Colonic mucosa (tissue), 4 donors: Measurements from ENCODE around the gene LAMC3. TPM values are rescaled to one million over a fixed set of nuclear protein-coding genes. Genes with fewer than 3 reads are reported as not detected.
"Not testable (repeated sequence)": the region's sequence is repeated elsewhere in the genome, so short reads cannot be mapped to it uniquely, and the experiment has no call there.

Source experiments
- DNase-seq: peaks from one replicate; pipeline ENCODE4 v3.0.0-alpha.2; 2020
- H3K27ac ChIP-seq: fragments of 200-600 bp; one replicate; pipeline ENCODE4 v1.8.0; 2021
- H3K27me3 ChIP-seq: fragments of 200-600 bp; one replicate; pipeline ENCODE4 v1.8.0; 2021
- H3K36me3 ChIP-seq: fragments of 200-600 bp; one replicate; pipeline ENCODE4 v1.8.0; 2021
- H3K4me1 ChIP-seq: fragments of 200-600 bp; one replicate; pipeline ENCODE4 v1.8.0; 2021; ENCODE audit warnings: mild to moderate bottlenecking
- H3K4me3 ChIP-seq: fragments of 200-600 bp; one replicate; pipeline ENCODE4 v1.8.0; 2021
- H3K9ac ChIP-seq, 2 donors: one replicate each; pipeline ENCODE4 v1.7.0; 2013; ENCODE audit warnings: control low read depth in 2 of 2, low read depth in 2 of 2, low read length in 2 of 2
- H3K9me3 ChIP-seq: fragments of 200-600 bp; one replicate; pipeline ENCODE4 v1.8.0; 2021
- intact Hi-C: fragments of 100-400 bp; cut with DNase I; formaldehyde crosslinking; loops from one replicate; pipeline ENCODE4 v1.14.1; 2022
- total RNA-seq, 2 donors: library from RNA; stranded (reverse); fragmentation: NEBNext Ultra II Directional in 1 of 2; extraction: Animal tissue kit (Norgen Biotek cat#: 25700) in 1 of 2; gene quantifications; one replicate each; pipeline ENCODE4 v1.2.1, GENCODE V29; 2021
- TF ChIP-seq, protein P1 (sequence below): fragments of 200-600 bp; IDR thresholded peaks from one replicate; pipeline ENCODE4 v1.8.0; 2022; ENCODE audit warnings: antibody characterized with exemption, mild to moderate bottlenecking
- donor health status: healthy.
- donor health status: DM: no; HTN: no; CAD: no.
- donor health status: DM: no; HTN: no; CAD: no.

LAMC3 gene
- total RNA-seq, 2 donors from 2014 or later: 0.67 to 1.9 TPM

DNA sequence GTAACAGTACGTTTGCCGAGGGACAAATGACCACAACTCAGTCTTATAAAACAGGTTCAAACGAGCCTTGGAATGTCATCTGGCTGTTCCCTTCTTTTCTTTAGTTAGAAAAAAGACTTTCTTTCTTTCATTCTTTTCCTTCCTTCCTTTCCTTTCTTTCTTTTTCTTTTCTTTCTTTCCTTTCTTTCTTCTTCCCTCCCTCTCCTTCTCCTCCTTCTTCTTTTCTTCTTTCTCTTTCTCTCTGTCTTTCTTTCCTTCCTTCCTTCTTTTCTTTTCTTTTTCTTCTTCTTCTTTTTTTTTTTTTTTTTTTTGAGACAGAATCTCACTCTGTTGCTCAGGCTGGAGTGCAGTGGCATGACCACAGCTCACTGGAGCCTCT lies 9.7 kb upstream of the LAMC3 start:
- H3K36me3 ChIP-seq: no peaks in the 10 kb centered on the region
- DNase-seq: no peak
- H3K27me3 ChIP-seq: no peaks in the 10 kb centered on the region
- H3K4me1 ChIP-seq: no peaks in the 10 kb centered on the region
- intact Hi-C loops: loop anchor here (5.0 to 10.0 kb wide), 3 partner anchors 104 to 297 kb away; partner anchors contain the start of gene QRFP
- H3K27ac ChIP-seq: no peak overlapping the region
- no peak overlapping the region for H3K4me3 ChIP-seq
- no peaks in the 10 kb centered on the region for H3K9me3 ChIP-seq
- no peak overlapping the region for H3K9ac ChIP-seq
- TF ChIP-seq, protein P1, sequence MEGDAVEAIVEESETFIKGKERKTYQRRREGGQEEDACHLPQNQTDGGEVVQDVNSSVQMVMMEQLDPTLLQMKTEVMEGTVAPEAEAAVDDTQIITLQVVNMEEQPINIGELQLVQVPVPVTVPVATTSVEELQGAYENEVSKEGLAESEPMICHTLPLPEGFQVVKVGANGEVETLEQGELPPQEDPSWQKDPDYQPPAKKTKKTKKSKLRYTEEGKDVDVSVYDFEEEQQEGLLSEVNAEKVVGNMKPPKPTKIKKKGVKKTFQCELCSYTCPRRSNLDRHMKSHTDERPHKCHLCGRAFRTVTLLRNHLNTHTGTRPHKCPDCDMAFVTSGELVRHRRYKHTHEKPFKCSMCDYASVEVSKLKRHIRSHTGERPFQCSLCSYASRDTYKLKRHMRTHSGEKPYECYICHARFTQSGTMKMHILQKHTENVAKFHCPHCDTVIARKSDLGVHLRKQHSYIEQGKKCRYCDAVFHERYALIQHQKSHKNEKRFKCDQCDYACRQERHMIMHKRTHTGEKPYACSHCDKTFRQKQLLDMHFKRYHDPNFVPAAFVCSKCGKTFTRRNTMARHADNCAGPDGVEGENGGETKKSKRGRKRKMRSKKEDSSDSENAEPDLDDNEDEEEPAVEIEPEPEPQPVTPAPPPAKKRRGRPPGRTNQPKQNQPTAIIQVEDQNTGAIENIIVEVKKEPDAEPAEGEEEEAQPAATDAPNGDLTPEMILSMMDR: no peak

- H3K4me1 ChIP-seq, H3K27me3 ChIP-seq, H3K9ac ChIP-seq, H3K36me3 ChIP-seq, intact Hi-C loops, H3K27ac ChIP-seq, DNase-seq, H3K4me3 ChIP-seq, H3K9me3 ChIP-seq: not testable (repeated sequence)
Measured at GRCh38 chr9:131000526-131000925, 8.4 kb upstream of the LAMC3 start.

DNA sequence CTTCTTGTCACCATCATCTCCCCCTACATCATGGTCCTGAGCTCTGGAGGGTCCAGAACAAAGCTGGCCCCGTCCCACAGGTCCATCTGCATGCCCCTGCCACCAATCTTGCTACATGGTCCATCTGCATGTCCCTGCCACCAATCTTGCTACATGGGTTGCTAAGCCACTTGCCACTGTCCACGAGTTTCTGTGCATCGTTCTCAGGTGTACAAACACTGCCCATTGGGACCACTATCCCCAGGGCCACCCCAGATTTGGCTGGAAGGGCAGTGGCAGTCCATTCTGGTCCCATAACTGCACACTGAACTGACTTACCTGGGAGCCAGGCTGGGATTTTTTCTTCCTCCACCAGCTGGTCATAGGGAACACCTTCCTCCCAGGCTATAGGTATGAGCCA lies 8.0 kb upstream of the LAMC3 start:
- H3K9me3 ChIP-seq: no peaks in the 10 kb centered on the region
- H3K27ac ChIP-seq: no peak overlapping the region
- TF ChIP-seq, protein P1: no peak
- DNase-seq: no peak
- intact Hi-C loops: no loop called here
- no peak overlapping the region for H3K9ac ChIP-seq
- no peak overlapping the region for H3K4me3 ChIP-seq
- no peaks in the 10 kb centered on the region for H3K27me3 ChIP-seq
- no peaks in the 10 kb centered on the region for H3K36me3 ChIP-seq
- H3K4me1 ChIP-seq: no peaks in the 10 kb centered on the region

DNA sequence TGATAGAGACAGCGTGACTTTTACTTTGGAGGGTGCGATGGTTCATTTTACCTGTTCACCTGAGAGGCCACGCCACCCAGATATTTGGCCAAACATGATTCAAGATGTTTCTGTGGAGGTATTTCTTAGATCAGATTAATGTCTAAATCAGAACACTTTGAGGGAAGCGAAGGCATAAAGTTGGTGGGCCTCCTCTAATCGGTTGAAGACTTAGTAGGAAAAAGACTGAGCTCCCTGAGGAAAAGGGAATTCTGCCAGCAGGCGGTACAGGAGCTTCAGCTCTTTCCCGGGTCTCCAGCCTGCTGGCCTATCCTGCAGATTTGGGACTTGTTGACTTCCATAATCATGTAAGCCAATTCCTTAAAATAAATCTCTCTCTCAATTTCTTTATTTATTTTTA lies 7.0 kb upstream of the LAMC3 start:
- Histone ChIP-seq H3K27me3 (no peaks in the 10 kb centered on the region), H3K27ac (no peak overlapping the region), H3K9ac (no peak overlapping the region), H3K4me3 (no peak overlapping the region), H3K9me3 (no peaks in the 10 kb centered on the region), H3K4me1 (no peaks in the 10 kb centered on the region), H3K36me3 (no peaks in the 10 kb centered on the region)
- intact Hi-C loops: no loop called here
- TF ChIP-seq, protein P1: no peak
- no peak for DNase-seq

- Histone ChIP-seq H3K4me3 (no peak overlapping the region), H3K36me3 (no peaks in the 10 kb centered on the region), H3K9ac (no peak overlapping the region), H3K4me1 (no peaks in the 10 kb centered on the region), H3K9me3 (no peaks in the 10 kb centered on the region), H3K27ac (no peak overlapping the region), H3K27me3 (peaks cover 24% of the 10 kb centered on the region)
- DNase-seq: no peak
- intact Hi-C loops: no loop called here
- TF ChIP-seq, protein P1: no peak
Measured at GRCh38 chr9:131006601-131007000, 2.4 kb upstream of the LAMC3 start.

GRCh38 chr9:131008086-131008485 lies 888 bp upstream of the LAMC3 start:
- Histone ChIP-seq H3K4me1 (no peaks in the 10 kb centered on the region), H3K27me3 (peaks cover 24% of the 10 kb centered on the region), H3K9ac (no peak overlapping the region), H3K4me3 (no peak overlapping the region), H3K9me3 (no peaks in the 10 kb centered on the region), H3K36me3 (no peaks in the 10 kb centered on the region), H3K27ac (no peak overlapping the region)
- DNase-seq: no peak
- TF ChIP-seq, protein P1: no peak
- intact Hi-C loops: no loop called here
